DMS114 treated with DMSO at 0.1 percent for 48 hours (cell line): ENCODE results near the gene DGCR6.
"Not testable (repeated sequence)": the region's sequence is repeated elsewhere in the genome, so short reads cannot be mapped to it uniquely, and the experiment has no call there.

Source experiments
- DNase-seq: peaks from one replicate; lab custom pipeline; 2025; ENCODE audit not compliant: unreplicated experiment; lab: John Stamatoyannopoulos, UW

DGCR6 gene

GRCh38 chr22:18929459-18929858 is 23.3 kb downstream of the DGCR6 start:
- DNase-seq = no peak

- DNase-seq = no peak
Observed at GRCh38 chr22:18931905-18932652, 26.0 kb downstream of the DGCR6 start.

GRCh38 chr22:18933914-18934313 is 27.8 kb downstream of the DGCR6 start:
- no peak for DNase-seq

- not testable (repeated sequence) for DNase-seq
Observed at GRCh38 chr22:18934688-18935087, 28.6 kb downstream of the DGCR6 start.

GRCh38 chr22:18935889-18936529 is 29.9 kb downstream of the DGCR6 start, which contains the start of gene PRODH:
Gene PRODH (minus strand): TSS chr22:18936293. CDS start chr22:18936287, 6 bp downstream.
- DNase-seq = no peak

- DNase-seq = not testable (repeated sequence)
Observed at GRCh38 chr22:18938691-18939090, 32.6 kb downstream of the DGCR6 start.

- not testable (repeated sequence) for DNase-seq
Observed at GRCh38 chr22:18947105-18947504, 41.0 kb downstream of the DGCR6 start.

GRCh38 chr22:18947905-18948304 is 41.8 kb downstream of the DGCR6 start:
- no peak for DNase-seq

GRCh38 chr22:18950141-18950540 is 44.0 kb downstream of the DGCR6 start:
- DNase-seq = no peak

- DNase-seq = no peak
Observed at GRCh38 chr22:18952022-18952421, 45.9 kb downstream of the DGCR6 start.

GRCh38 chr22:18953128-18953527 is 47.0 kb downstream of the DGCR6 start:
- DNase-seq = not testable (repeated sequence)

- DNase-seq = peak; percentile 6
Observed at GRCh38 chr22:18954303-18954989, 48.3 kb downstream of the DGCR6 start.

GRCh38 chr22:18954990-18955571 is 49.0 kb downstream of the DGCR6 start:
- no peak for DNase-seq

- no peak for DNase-seq
Observed at GRCh38 chr22:18955696-18956095, 49.6 kb downstream of the DGCR6 start.

- not testable (repeated sequence) for DNase-seq
Observed at GRCh38 chr22:18956121-18956895, 50.2 kb downstream of the DGCR6 start.

GRCh38 chr22:18956956-18957355 is 50.8 kb downstream of the DGCR6 start:
- DNase-seq = not testable (repeated sequence)

GRCh38 chr22:18957621-18958320 is 51.7 kb downstream of the DGCR6 start:
- DNase-seq = not testable (repeated sequence)

GRCh38 chr22:18958321-18958705 is 52.2 kb downstream of the DGCR6 start:
- DNase-seq = not testable (repeated sequence)

GRCh38 chr22:18958738-18959137 is 52.6 kb downstream of the DGCR6 start:
- not testable (repeated sequence) for DNase-seq

- DNase-seq = not testable (repeated sequence)
Observed at GRCh38 chr22:18959266-18959665, 53.1 kb downstream of the DGCR6 start.
